Measurements from ENCODE around the gene FLNA. TPM values are rescaled to one million over a fixed set of nuclear protein-coding genes. Genes with fewer than 3 reads are reported as not detected.

The FLNA gene
- polyA plus RNA-seq (2011; rRNA removed) (303 and 351 TPM in 2 replicates), polyA plus RNA-seq (2017; fragmentation: RNase III; extraction: RNeasy Plus Mini Kit Qiagen cat#74134 plus additional on column Dnase treatment) (1,116 to 1,252 TPM (median 1,118 TPM) in 3 replicates), polyA minus RNA-seq (2011; rRNA and poly(A)+ RNA removed) (1,164 and 1,868 TPM in 2 replicates)
- polyA plus RNA-seq (2012; cell fraction: cytosol; rRNA removed) = 552 and 728 TPM in 2 replicates
- 3,208 and 3,689 TPM in 2 replicates for polyA plus RNA-seq (2012; cell fraction: nucleus; rRNA removed)

GRCh38 chrX:154374313-154375155, at the start of gene FLNA:
TSS of gene FLNA (minus strand) at chrX:154374634. CDS start at chrX:154371245, 3,389 bp downstream.
- DNase-seq (ENCODE audit: low read depth in 1 of 2, low spot score in 1 of 2) = no peak
- peak within 1 kb of the TSS; percentile 99 for H3K4me2 ChIP-seq
- ATAC-seq = no peak
- no peak for FAIRE-seq
- H3K9me3 ChIP-seq = no peaks in the 10 kb centered on the region
- WGBS (ENCODE audit: missing lambda C conversion rate) = 44% methylated on average over 4 of the region's 95 CpGs
- H3K27ac ChIP-seq = peak within 1 kb of the TSS; percentile 86 to 100
- peaks cover 31% of the 10 kb centered on the region for H3K4me1 ChIP-seq
- peak within 1 kb of the TSS; percentile 60 for H3K4me3 ChIP-seq
- CTCF ChIA-PET = interaction anchor here (0.8 to 3.8 kb wide), 22 partner anchors 8 to 164 kb away, joined by 3 to 49 read pairs (median 8); partner anchors contain the start of genes DNASE1L1 and RPL10
- POLR2A ChIA-PET = interaction anchor here (1.7 kb wide), 1 partner anchor 23 kb away, joined by 17 read pairs; the partner anchor contains the start of gene RPL10
- TF ChIP-seq PHF8 (IDR thresholded peaks at IDR 0.05; ENCODE audit: borderline replicate concordance, low read depth) = no peak
- no peak for TF ChIP-seq ZFP36 (IDR thresholded peaks at IDR 0.05; ENCODE audit: borderline replicate concordance, partially characterized antibody)
- TF ChIP-seq EHF (CRISPR knock-in tag; IDR thresholded peaks at IDR 0.05) = no peak
- TF ChIP-seq HOXB5 (CRISPR knock-in tag; IDR thresholded peaks at IDR 0.05) = no peak
- peak; percentile 19; the same call in 2 of the 3 replicates for TF ChIP-seq CTCF (IDR thresholded peaks at IDR 0.05)
- peak in 1 of 2 experiments; percentile 36; a peak in 2 of 5 replicates for TF ChIP-seq JUN (IDR thresholded peaks at IDR 0.05)
- TF ChIP-seq NPAS2 (CRISPR knock-in tag; IDR thresholded peaks at IDR 0.05; ENCODE audit: borderline replicate concordance) = no peak
- peak; percentile 59; the same call in 1 of the 2 replicates for TF ChIP-seq MAX (IDR thresholded peaks at IDR 0.05)
- no peak for TF ChIP-seq FOSL2 (IDR thresholded peaks at IDR 0.05)
- TF ChIP-seq FOSL2 (CRISPR knock-in tag; IDR thresholded peaks at IDR 0.05) = no peak
- no peak for TF ChIP-seq HMGXB4 (CRISPR knock-in tag; IDR thresholded peaks at IDR 0.05; ENCODE audit: borderline replicate concordance)
- TF ChIP-seq USF2 (IDR thresholded peaks at IDR 0.05) = no peak
- peak; percentile 73 for TF ChIP-seq E2F6 (IDR thresholded peaks at IDR 0.05; ENCODE audit: borderline replicate concordance, low read depth)
- TF ChIP-seq CHD4 (IDR thresholded peaks at IDR 0.05; ENCODE audit: borderline replicate concordance) = no peak
- TF ChIP-seq RNF2 (IDR thresholded peaks at IDR 0.05; ENCODE audit: borderline replicate concordance, low read depth) = no peak
- no peak for TF ChIP-seq TFCP2L1 (CRISPR knock-in tag; IDR thresholded peaks at IDR 0.05)
- no peak for TF ChIP-seq HOXB13 (CRISPR knock-in tag; IDR thresholded peaks at IDR 0.05; ENCODE audit: low read depth)
- no peak for TF ChIP-seq CBX8 (IDR thresholded peaks at IDR 0.05)
- 0 out of 3 replicates have a peak, but pooled peaks have one; percentile 27 for TF ChIP-seq BCL3 (IDR thresholded peaks at IDR 0.05)
- TF ChIP-seq EHMT2 (IDR thresholded peaks at IDR 0.05; ENCODE audit: low read depth) = no peak
- no peak for TF ChIP-seq ESRRA (IDR thresholded peaks at IDR 0.05; ENCODE audit: borderline replicate concordance, low read length)
- TF ChIP-seq BHLHE40 (IDR thresholded peaks at IDR 0.05; ENCODE audit: low read depth, low read length) = no peak
- TF ChIP-seq RAD21 (conservative IDR thresholded peaks at IDR 0.05 in 1 of 2, IDR thresholded peaks at IDR 0.05 in 1 of 2) = no peak
- no peak for TF ChIP-seq EP300 (IDR thresholded peaks at IDR 0.05)
- peak; percentile 7; the same call in 1 of the 2 replicates for TF ChIP-seq POLR2A (IDR thresholded peaks at IDR 0.05; ENCODE audit: low read length)
- TF ChIP-seq POLR2AphosphoS2 (conservative IDR thresholded peaks at IDR 0.05; ENCODE audit: low read length) = no peak
- TF ChIP-seq RFX5 (IDR thresholded peaks at IDR 0.05) = no peak
- no peak for TF ChIP-seq CBX2 (IDR thresholded peaks at IDR 0.05; ENCODE audit: borderline replicate concordance, low read depth)
- no peak for TF ChIP-seq ZSCAN20 (CRISPR knock-in tag; IDR thresholded peaks at IDR 0.05)
- no peak for TF ChIP-seq PBX3 (IDR thresholded peaks at IDR 0.05)
- TF ChIP-seq MAFK (IDR thresholded peaks at IDR 0.05; ENCODE audit: partially characterized antibody) = no peak
- no peak for TF ChIP-seq SMC3 (IDR thresholded peaks at IDR 0.05)

Measured in A549 (cell line).